ENCODE results near the gene MGMT. TPM values are rescaled to one million over a fixed set of nuclear protein-coding genes. Genes with fewer than 3 reads are reported as not detected.

Gene MGMT
- total and polyA plus RNA-seq, 2 of the 4 experiments (the other 2 are of a cell fraction): 11.5 to 17.8 TPM

GRCh38 chr10:129809841-129810240 lies 342.8 kb downstream of the MGMT start:
- no peak overlapping the region for H3K27ac ChIP-seq (ENCODE audit: insufficient read depth, low read length)
- no peak overlapping the region for H2BK20ac ChIP-seq (ENCODE audit: low read depth, low read length)
- H2BK120ac ChIP-seq (ENCODE audit: low read depth, low read length): no peak overlapping the region
- peaks cover 30% of the 10 kb centered on the region for H3K9me3 ChIP-seq (ENCODE audit: control insufficient read depth, insufficient read depth, low read length)
- H3K9me1 ChIP-seq (ENCODE audit: insufficient read depth, low read length): no peaks in the 10 kb centered on the region
- no peaks in the 10 kb centered on the region for H3K79me1 ChIP-seq (ENCODE audit: low read depth in 1 of 2, low read length in 2 of 2)
- H3K56ac ChIP-seq (ENCODE audit: extremely low read depth, insufficient read depth, low read length): no peak overlapping the region
- H2BK15ac ChIP-seq (ENCODE audit: low read depth, low read length): no peak overlapping the region
- H3K36me3 ChIP-seq (ENCODE audit: control insufficient read depth, insufficient read depth, low read length): no peaks in the 10 kb centered on the region
- H3K27me3 ChIP-seq (ENCODE audit: control insufficient read depth, insufficient read depth, low read length): no peaks in the 10 kb centered on the region
- no peak overlapping the region for H3K9ac ChIP-seq (ENCODE audit: low read depth, low read length)
- no peak overlapping the region for H3K4me3 ChIP-seq (ENCODE audit: insufficient read depth, low read depth, low read length)
- no peak overlapping the region for H3K18ac ChIP-seq (ENCODE audit: low read depth, low read length)
- H3K14ac ChIP-seq (replicated peaks; ENCODE audit: low read depth, low read length): no peak overlapping the region
- H3K23ac ChIP-seq (ENCODE audit: low read depth, low read length): no peak overlapping the region
- no peak overlapping the region for H4K5ac ChIP-seq (ENCODE audit: low read depth, low read length)
- BruUV-seq (replicated peaks): no TSS peak
- no peaks in the 10 kb centered on the region for H4K20me1 ChIP-seq (ENCODE audit: insufficient read depth, low read length)
- no peak for DNase-seq
- no peak for ATAC-seq (ENCODE audit: low read depth)
- ChIA-PET CTCF (no interaction called here), POLR2A (ENCODE audit: unreplicated experiment) (no interaction called here)
- intact Hi-C loops (cut with micrococcal nuclease): no loop called here
- H2AFZ ChIP-seq (replicated peaks; ENCODE audit: low read length, poor library complexity): no peak overlapping the region
- dilution Hi-C loops (cut with HindIII; ENCODE audit: low sequenced_read_pairs, unreplicated experiment): no loop called here
- no peak overlapping the region for H4K8ac ChIP-seq (ENCODE audit: low read depth in 2 of 2, low read length in 2 of 2)
- no peak overlapping the region for H2BK5ac ChIP-seq (ENCODE audit: low read depth, low read length, poor library complexity, severe bottlenecking)
- no peak overlapping the region for H2AK9ac ChIP-seq (replicated peaks; ENCODE audit: low read depth, low read length, poor library complexity)
- no peak overlapping the region for H4K91ac ChIP-seq (ENCODE audit: insufficient read depth, low read depth, low read length)
- no peak overlapping the region for H2AK5ac ChIP-seq (ENCODE audit: low read depth, low read length)
- TF ChIP-seq NFE2L2 (IDR thresholded peaks at IDR 0.05; ENCODE audit: low read depth, low read length) (no peak), CHD1 (IDR thresholded peaks at IDR 0.05; ENCODE audit: low read depth, low read length) (no peak), MXI1 (IDR thresholded peaks at IDR 0.05; ENCODE audit: borderline replicate concordance, low read depth, low read length) (no peak), POLR2A (IDR thresholded peaks at IDR 0.05; ENCODE audit: low read depth, low read length) (no peak), ELK1 (IDR thresholded peaks at IDR 0.05; ENCODE audit: borderline replicate concordance, low read depth, low read length) (no peak), CTCF (conservative IDR thresholded peaks at IDR 0.05; ENCODE audit: low read depth, low read length) (no peak), MAZ (IDR thresholded peaks at IDR 0.05; ENCODE audit: borderline replicate concordance, low read depth, low read length) (no peak), FOS (IDR thresholded peaks at IDR 0.05; ENCODE audit: low read depth, low read length) (no peak), RAD21 (IDR thresholded peaks at IDR 0.05; ENCODE audit: low read length) (no peak), CEBPB (IDR thresholded peaks at IDR 0.05; ENCODE audit: low read depth, low read length) (no peak), MAFK (IDR thresholded peaks at IDR 0.05; ENCODE audit: low read depth, low read length) (no peak), USF2 (IDR thresholded peaks at IDR 0.05; ENCODE audit: low read depth, low read length) (no peak), BHLHE40 (IDR thresholded peaks at IDR 0.05; ENCODE audit: low read depth, low read length) (no peak), RCOR1 (IDR thresholded peaks at IDR 0.05; ENCODE audit: insufficient replicate concordance, low read length) (no peak), SMC3 (IDR thresholded peaks at IDR 0.05; ENCODE audit: low read depth, low read length) (no peak)
- no peaks in the 10 kb centered on the region for H3K4me1 ChIP-seq (ENCODE audit: control insufficient read depth, insufficient read depth, low read length)
- H3K4me2 ChIP-seq (ENCODE audit: low read depth, low read length): no peak overlapping the region
- no peak overlapping the region for H3K4ac ChIP-seq (ENCODE audit: low read depth, low read length)
- 73% methylated on average over 3 of the region's 13 CpGs; no CpG with 5 or more reads in 1 of the 2 experiments for WGBS, 2 experiments (ENCODE audit: extremely low coverage in 2 of 2, insufficient read length in 1 of 2)
- in situ Hi-C loops (cut with MboI; ENCODE audit: low sequenced_read_pairs): no loop called here

Data from IMR-90 (cell line).